SU-DHL-6 (cell line): Measurements from ENCODE around the gene CTPS1.

Experiments used
- EZH2phosphoT487 ChIP-seq: fragments of 200-600 bp; sonication (generic), shearing (Covaris generic); conservative IDR thresholded peaks from 2 replicates; pipeline ENCODE4 v1.6.1; 2018; ENCODE audit warnings: mild to moderate bottlenecking, antibody characterized with exemption, low read length, moderate library complexity, mixed read lengths
- TF ChIP-seq, protein P1 (sequence below): fragments of 200-600 bp; sonication (generic); IDR thresholded peaks from one replicate; pipeline ENCODE4 v1.5.1; 2017; ENCODE audit warnings: antibody characterized with exemption, mild to moderate bottlenecking, low read length, moderate library complexity; ENCODE audit not compliant: insufficient read depth, poor library complexity, severe bottlenecking

DNA sequence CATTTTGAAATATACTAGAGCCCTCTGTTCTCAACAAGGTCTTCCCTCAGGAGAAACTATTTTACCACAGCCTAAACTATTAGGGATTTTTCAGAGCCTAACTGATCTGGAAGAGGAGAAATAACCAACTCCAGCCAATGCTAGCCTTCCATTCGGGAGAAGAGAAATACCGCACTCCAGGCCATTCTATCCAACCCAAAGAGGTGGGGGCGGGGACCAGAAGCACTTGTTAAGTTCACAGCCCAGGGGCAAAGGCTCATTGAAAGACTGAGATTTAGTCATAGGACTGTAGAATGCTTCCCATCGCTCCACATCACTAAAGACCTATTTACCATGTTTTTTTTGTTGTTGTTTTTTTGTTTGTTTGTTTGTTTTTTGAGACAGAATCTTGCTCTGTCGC lies 77.4 kb downstream of the CTPS1 start:
- TF ChIP-seq, protein P1, sequence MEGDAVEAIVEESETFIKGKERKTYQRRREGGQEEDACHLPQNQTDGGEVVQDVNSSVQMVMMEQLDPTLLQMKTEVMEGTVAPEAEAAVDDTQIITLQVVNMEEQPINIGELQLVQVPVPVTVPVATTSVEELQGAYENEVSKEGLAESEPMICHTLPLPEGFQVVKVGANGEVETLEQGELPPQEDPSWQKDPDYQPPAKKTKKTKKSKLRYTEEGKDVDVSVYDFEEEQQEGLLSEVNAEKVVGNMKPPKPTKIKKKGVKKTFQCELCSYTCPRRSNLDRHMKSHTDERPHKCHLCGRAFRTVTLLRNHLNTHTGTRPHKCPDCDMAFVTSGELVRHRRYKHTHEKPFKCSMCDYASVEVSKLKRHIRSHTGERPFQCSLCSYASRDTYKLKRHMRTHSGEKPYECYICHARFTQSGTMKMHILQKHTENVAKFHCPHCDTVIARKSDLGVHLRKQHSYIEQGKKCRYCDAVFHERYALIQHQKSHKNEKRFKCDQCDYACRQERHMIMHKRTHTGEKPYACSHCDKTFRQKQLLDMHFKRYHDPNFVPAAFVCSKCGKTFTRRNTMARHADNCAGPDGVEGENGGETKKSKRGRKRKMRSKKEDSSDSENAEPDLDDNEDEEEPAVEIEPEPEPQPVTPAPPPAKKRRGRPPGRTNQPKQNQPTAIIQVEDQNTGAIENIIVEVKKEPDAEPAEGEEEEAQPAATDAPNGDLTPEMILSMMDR, result no peak
- no peak for TF ChIP-seq EZH2phosphoT487
